Gastrocnemius medialis (tissue), 4 donors: ENCODE data around the gene DOCK4.

ENCODE experiments used
- POLR2A ChIP-seq, 2 donors: fragments of 450-650 bp; IDR thresholded peaks; one replicate each; pipeline ENCODE4 v1.6.1; 2017; ENCODE audit warnings: antibody characterized with exemption in 2 of 2, mild to moderate bottlenecking in 2 of 2, moderate library complexity in 2 of 2
- TF ChIP-seq, protein P1 (sequence below), 5 experiments: fragments of 450-650 bp in 3 of 5; fragments of 200-600 bp in 2 of 5; sonication (generic) in 2 of 5; IDR thresholded peaks in 4 of 5; conservative IDR thresholded peaks in 1 of 5; 1 replicate in 4 of 5; 2 replicates in 1 of 5; pipeline ENCODE4 v1.5.1; 2016 to 2019; ENCODE audit warnings: antibody characterized with exemption in 5 of 5, mild to moderate bottlenecking in 3 of 5, moderate library complexity in 3 of 5

GRCh38 chr7:112133328-112133727 lies 72.9 kb downstream of the DOCK4 start:
- TF ChIP-seq, protein P1, sequence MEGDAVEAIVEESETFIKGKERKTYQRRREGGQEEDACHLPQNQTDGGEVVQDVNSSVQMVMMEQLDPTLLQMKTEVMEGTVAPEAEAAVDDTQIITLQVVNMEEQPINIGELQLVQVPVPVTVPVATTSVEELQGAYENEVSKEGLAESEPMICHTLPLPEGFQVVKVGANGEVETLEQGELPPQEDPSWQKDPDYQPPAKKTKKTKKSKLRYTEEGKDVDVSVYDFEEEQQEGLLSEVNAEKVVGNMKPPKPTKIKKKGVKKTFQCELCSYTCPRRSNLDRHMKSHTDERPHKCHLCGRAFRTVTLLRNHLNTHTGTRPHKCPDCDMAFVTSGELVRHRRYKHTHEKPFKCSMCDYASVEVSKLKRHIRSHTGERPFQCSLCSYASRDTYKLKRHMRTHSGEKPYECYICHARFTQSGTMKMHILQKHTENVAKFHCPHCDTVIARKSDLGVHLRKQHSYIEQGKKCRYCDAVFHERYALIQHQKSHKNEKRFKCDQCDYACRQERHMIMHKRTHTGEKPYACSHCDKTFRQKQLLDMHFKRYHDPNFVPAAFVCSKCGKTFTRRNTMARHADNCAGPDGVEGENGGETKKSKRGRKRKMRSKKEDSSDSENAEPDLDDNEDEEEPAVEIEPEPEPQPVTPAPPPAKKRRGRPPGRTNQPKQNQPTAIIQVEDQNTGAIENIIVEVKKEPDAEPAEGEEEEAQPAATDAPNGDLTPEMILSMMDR (IDR thresholded peaks at IDR 0.05 in 4 of 5, conservative IDR thresholded peaks at IDR 0.05 in 1 of 5) = no peak
- no peak for TF ChIP-seq POLR2A (IDR thresholded peaks at IDR 0.05)
